Activated CD8-positive, alpha-beta memory T cell treated with anti-CD3 and anti-CD28 coated beads for 24 hours (primary cell): ENCODE measurements around the gene CD79A.
A peak's percentile ranks its signal among the peaks of the same experiment; 100 is the strongest.

Experiments
- DNase-seq: peaks from one replicate; pipeline ENCODE4 v3.0.0-alpha.2; 2020

Gene CD79A

GRCh38 chr19:41886761-41887710 lies 10.0 kb downstream of the CD79A start:
- peak; percentile 82 for DNase-seq

- DNase-seq: peak; percentile 92
These were observed 10.8 kb downstream of the CD79A start for GRCh38 chr19:41887711-41888382.

GRCh38 chr19:41888926-41889325 lies 11.8 kb downstream of the CD79A start:
- peak; percentile 72 for DNase-seq

DNA sequence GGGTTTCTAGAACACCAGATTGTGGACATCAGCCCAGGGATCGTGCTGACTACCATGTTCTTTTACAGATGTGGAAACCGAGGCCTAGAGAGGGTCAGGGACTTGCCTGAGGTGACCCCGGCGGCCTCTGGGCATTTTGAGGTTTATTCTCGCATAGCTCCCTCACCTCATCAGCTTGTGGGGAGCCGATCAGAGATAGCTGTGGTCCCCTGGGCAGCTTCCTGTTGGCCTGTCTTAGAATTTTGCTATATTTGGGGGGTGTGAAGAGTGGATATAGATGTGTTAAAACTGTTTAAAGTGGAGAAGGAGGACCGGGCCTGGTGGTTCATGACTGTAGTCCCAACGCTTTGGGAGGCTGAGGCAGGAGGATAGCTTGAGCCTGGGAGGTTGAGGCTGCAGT lies 12.8 kb downstream of the CD79A start:
- no peak for DNase-seq

- no peak for DNase-seq
These were observed 13.9 kb downstream of the CD79A start for GRCh38 chr19:41890936-41891335.

DNA sequence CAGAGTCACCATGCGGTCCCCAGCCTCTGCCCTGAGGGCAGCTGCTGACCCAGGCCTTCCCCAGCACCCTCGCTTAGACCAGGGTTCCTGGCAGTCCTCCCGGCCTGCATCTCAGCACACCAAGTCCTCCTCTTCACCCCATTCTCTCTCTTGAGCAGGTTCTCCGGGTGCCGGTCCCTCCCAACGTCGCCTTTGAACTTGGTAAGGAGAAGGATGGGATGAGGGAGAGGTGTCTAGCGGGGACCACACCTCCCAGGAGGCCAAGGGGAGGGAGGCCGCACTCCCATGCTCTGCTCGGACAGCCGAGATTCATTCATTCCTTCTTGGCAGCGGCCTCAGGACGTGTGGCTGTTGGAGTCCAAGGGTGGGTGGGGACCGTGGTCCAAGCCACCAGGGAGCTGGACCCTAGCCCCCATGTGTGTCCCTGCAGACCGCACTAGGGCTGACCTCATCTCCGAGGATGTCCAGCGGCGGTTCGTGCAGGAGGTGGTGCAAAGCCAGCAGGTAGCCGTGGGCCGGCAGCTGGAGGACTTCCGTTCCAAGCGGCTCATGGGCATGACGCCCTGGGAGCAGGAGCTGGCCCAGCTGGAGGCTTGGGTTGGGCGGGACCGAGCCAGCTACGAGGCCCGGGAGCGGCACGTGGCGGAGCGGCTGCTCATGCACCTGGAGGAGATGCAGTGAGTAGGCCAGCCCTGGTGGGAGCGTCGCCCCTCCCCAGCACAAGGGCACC lies 15.3 kb downstream of the CD79A start:
- DNase-seq: no peak

GRCh38 chr19:41893899-41894298 lies 16.8 kb downstream of the CD79A start:
- peak; percentile 67 for DNase-seq

GRCh38 chr19:41894350-41894749 lies 17.3 kb downstream of the CD79A start:
- no peak for DNase-seq

- peak; percentile 70 for DNase-seq
These were observed 18.9 kb downstream of the CD79A start for GRCh38 chr19:41895745-41896580.

DNA sequence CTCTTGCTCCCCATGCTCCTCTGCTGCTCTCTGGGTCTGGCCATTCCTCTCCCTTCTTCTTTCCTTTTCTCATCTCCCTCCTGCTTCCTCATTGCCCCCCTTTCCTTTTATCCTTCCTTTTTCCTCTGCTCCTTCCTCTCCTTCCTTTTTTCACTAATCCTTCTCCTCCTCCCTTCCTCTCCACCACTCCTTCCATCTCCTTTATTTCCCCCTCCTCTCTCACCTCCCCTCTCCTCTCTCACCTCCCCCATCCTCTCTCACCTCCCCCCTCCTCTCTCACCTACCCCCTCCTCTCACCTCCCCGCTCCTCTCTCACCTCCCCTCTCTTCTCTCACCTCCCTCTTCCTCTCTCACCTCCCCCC lies 19.5 kb downstream of the CD79A start:
- no peak for DNase-seq

GRCh38 chr19:41897181-41897580 lies 20.1 kb downstream of the CD79A start:
- DNase-seq: no peak

GRCh38 chr19:41897820-41898219 lies 20.7 kb downstream of the CD79A start:
- DNase-seq: no peak

DNA sequence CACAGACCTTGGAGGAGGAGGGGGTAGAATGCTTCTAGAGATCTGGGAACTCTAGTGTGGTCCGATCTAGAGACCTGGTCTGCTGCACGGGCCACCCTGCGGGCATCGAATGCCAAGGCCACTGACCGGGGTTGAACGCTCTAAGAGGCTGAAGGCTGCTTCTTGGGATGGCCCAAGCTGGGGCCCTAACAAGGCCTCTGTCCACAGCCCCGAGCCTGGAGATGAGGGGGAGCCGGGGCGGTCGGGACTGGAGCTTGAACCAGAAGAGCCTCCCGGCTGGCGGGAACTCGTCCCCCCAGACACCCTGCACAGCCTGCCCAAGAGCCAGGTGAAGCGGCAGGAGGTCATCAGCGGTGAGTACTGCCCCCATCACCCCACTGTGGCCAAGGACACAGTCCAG lies 21.2 kb downstream of the CD79A start:
- no peak for DNase-seq

DNA sequence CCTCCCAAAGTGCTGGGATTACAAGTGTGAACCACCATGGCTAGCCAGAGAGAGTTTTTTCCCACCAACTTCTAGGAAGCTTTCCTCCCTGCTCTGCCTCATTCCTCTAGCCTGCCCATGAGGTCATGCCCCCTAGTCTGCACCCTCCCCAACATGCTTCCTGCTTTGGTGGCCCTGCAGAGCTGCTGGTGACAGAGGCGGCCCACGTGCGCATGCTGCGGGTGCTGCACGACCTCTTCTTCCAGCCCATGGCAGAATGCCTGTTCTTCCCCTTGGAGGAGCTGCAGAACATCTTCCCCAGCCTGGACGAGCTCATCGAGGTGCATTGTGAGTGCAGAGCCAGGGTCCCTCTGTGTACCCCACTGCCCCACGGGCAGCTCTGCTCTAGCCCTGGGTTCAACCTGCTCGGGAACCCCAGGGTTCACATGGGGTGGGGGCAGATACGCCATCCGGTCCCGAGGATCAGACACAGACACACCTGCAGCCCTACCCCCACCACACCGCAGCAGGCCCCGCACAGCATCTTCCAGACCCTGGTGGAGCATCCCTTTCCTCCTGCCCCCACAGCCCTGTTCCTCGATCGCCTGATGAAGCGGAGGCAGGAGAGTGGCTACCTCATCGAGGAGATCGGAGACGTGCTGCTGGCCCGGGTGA lies 24.8 kb downstream of the CD79A start:
- DNase-seq: no peak

DNA sequence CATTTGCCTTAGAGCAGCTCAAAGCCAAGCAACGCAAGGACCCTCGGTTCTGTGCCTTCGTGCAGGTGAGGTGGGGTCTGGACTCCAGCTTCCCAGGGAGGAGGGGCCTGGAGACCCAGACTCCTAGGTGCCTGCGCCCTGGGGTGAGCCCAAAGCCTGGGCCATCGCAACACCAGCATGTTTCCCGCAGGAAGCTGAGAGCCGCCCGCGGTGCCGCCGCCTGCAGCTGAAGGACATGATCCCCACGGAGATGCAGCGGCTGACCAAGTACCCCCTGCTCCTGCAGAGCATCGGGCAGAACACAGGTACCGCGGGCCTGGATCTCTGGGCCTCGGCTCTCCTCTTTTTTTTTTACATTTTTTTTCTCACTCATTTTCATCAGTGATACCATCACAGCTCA lies 25.5 kb downstream of the CD79A start:
- no peak for DNase-seq

GRCh38 chr19:41903193-41903953 lies 26.3 kb downstream of the CD79A start:
- no peak for DNase-seq

DNA sequence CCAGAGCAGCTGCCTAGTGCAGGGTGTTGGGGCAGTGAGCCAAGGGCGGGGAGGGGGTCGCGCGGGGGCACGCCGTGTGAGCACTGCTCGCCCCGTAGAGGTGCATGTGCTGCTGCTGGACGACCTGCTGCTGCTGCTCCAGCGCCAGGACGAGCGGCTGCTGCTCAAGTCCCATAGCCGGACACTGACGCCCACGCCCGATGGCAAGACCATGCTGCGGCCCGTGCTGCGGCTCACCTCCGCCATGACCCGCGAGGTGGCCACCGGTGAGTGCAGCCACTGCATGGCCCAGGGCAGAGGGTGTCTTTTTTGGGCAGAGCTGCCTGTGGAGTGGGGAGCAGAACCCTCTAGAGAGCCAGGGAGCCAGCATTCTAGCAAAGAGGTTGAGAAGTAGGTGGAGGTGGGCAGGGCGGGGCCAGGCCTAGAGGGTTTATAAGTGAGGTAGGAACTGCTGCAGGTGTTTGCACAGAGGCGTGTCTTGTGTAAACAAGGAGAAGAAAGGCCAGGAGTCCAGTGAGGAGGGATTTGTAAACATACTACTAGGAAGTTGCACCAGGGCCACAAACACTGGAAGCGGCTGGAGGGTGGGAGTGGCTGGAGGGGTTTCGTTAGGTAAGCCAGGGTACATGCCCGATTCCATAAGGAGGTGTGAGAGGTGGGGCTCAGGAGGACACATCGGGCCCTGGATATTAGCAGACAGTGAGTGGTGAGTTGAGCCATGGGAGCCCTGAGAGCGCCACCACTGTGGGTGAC lies 27.2 kb downstream of the CD79A start:
- DNase-seq: no peak

DNA sequence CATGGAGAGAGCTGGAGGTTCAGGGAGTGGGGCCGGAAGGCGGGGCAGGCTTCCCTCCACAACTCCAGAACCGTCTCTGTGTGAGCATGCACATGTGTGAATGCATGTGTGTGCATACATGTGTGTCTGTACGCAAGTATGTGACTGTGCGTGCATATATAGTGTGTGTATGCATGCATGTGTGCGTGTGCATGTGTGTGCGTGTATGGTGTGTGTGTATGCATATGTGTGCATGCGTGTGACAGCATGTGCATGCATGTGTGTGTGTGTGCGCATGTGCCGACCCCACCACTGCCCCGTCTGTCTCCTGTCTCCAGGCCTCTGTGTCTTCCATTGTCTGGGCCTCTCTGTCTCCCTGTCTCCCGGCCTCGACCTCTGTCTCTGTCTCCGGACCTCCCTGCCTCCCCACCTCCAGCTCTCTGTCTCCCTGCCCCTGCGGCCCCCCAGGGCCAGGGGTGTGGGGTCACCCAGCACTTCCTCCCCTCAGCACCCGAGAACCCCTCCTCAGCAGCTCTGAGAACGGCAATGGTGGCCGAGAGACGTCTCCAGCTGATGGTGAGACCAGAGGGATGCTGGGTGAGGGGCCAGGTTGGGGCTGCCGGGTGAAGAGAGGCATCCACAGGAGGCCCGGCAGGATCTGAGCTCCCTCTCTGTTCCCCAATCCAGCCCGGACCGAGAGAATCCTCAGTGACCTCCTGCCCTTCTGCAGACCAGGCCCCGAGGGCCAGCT lies 28.4 kb downstream of the CD79A start:
- no peak for DNase-seq

GRCh38 chr19:41906271-41906670 lies 29.2 kb downstream of the CD79A start:
- no peak for DNase-seq
